Measurements from ENCODE around the gene RSPH6A.
A peak's percentile ranks its signal among the peaks of the same experiment; 100 is the strongest.

RSPH6A gene

GRCh38 chr19:45766869-45767346 lies 48.2 kb downstream of the RSPH6A start:
- Histone ChIP-seq H3K27me3 (ENCODE audit: insufficient read depth, low read length, poor library complexity) (no peaks in the 10 kb centered on the region), H2BK120ac (ENCODE audit: low read depth, low read length) (peak overlapping the region; percentile 1), H2BK5ac (ENCODE audit: low read length) (peak overlapping the region; percentile 5), H3K18ac (ENCODE audit: low read length) (peak overlapping the region; percentile 77), H3K27ac (ENCODE audit: low read depth, low read length) (peak overlapping the region; percentile 67), H2AK5ac (ENCODE audit: low read length) (no peak overlapping the region), H3K4me2 (ENCODE audit: low read length) (peak overlapping the region; percentile 96), H4K5ac (ENCODE audit: low read length) (no peak overlapping the region), H3K9ac (ENCODE audit: low read length) (peak overlapping the region; percentile 100), H3K36me3 (ENCODE audit: control insufficient read depth, insufficient read depth, low read length) (no peaks in the 10 kb centered on the region), H3K4me1 (ENCODE audit: control insufficient read depth, low read depth, low read length) (peaks cover 8% of the 10 kb centered on the region), H3K23ac (ENCODE audit: low read length) (no peak overlapping the region), H3K4me3 (ENCODE audit: low read length) (no peak overlapping the region), H3K79me2 (ENCODE audit: control insufficient read depth, insufficient read depth, low read length) (no peaks in the 10 kb centered on the region), H3K56ac (ENCODE audit: low read length) (peak overlapping the region; percentile 100), H4K8ac (ENCODE audit: low read depth, low read length) (no peak overlapping the region), H3K4ac (ENCODE audit: low read depth, low read length) (peak overlapping the region; percentile 58), H3K79me1 (ENCODE audit: low read length) (no peaks in the 10 kb centered on the region), H2BK15ac (replicated peaks; ENCODE audit: low read depth) (no peak overlapping the region)
- no peak for DNase-seq
- WGBS (ENCODE audit: extremely low coverage, insufficient coverage, low lambda C conversion rate) = no CpG with 5 or more reads among the region's 24 CpGs

DNA sequence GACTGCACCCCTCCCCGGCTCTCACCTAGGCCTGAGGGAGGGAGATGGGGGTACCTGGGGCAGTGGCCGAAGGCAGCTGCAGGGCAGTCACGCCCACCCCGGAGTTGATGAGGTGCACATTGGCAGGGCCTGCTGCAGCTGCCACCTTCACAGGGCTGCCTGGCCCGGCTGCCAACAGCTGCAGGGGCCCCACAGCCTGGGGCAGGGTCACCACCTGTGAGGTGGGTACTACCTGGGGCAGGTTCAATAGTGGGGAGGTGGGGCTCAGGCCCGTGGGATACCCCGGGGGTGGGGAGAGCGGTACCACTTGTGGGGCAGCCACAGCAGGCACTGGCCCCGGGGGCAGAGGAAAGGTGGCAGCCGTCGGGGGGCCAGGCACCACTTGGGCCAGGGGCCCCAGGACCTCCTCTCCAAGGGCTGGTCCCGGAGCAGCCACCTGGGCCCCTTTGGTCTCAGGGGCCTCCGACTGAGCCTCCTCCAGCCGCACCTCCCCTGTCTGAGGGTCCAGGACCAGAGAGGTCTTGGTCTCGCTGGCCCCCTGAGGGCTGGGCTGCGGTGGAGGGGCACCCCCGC lies 48.7 kb downstream of the RSPH6A start:
- Histone ChIP-seq H3K36me3 (ENCODE audit: control insufficient read depth, insufficient read depth, low read length) (no peaks in the 10 kb centered on the region), H3K18ac (ENCODE audit: low read length) (no peak overlapping the region), H3K4me2 (ENCODE audit: low read length) (no peak overlapping the region), H3K79me1 (ENCODE audit: low read length) (no peaks in the 10 kb centered on the region), H2BK5ac (ENCODE audit: low read length) (no peak overlapping the region), H3K4me3 (ENCODE audit: low read length) (no peak overlapping the region), H4K5ac (ENCODE audit: low read length) (no peak overlapping the region), H3K4ac (ENCODE audit: low read depth, low read length) (peak overlapping the region; percentile 58), H3K4me1 (ENCODE audit: control insufficient read depth, low read depth, low read length) (peaks cover 10% of the 10 kb centered on the region), H3K79me2 (ENCODE audit: control insufficient read depth, insufficient read depth, low read length) (no peaks in the 10 kb centered on the region), H2BK15ac (replicated peaks; ENCODE audit: low read depth) (no peak overlapping the region), H2BK120ac (ENCODE audit: low read depth, low read length) (peak overlapping the region; percentile 1), H3K9ac (ENCODE audit: low read length) (peak overlapping the region; percentile 100), H2AK5ac (ENCODE audit: low read length) (no peak overlapping the region), H3K27me3 (ENCODE audit: insufficient read depth, low read length, poor library complexity) (no peaks in the 10 kb centered on the region), H4K8ac (ENCODE audit: low read depth, low read length) (no peak overlapping the region), H3K56ac (ENCODE audit: low read length) (peak overlapping the region; percentile 100), H3K23ac (ENCODE audit: low read length) (no peak overlapping the region), H3K27ac (ENCODE audit: low read depth, low read length) (peak overlapping the region; percentile 67)
- no CpG with 5 or more reads among the region's 17 CpGs for WGBS (ENCODE audit: extremely low coverage, insufficient coverage, low lambda C conversion rate)
- DNase-seq = no peak

- no peak overlapping the region for H3K27ac ChIP-seq (ENCODE audit: low read depth, low read length)
Measured at GRCh38 chr19:45765702-45766295, 49.3 kb downstream of the RSPH6A start.

GRCh38 chr19:45764945-45765701 lies 50.0 kb downstream of the RSPH6A start:
- WGBS (ENCODE audit: extremely low coverage, insufficient coverage, low lambda C conversion rate) = no CpG with 5 or more reads among the region's 21 CpGs
- H3K79me1 ChIP-seq (ENCODE audit: low read length) = no peaks in the 10 kb centered on the region
- DNase-seq = peak; percentile 59
- H3K27ac ChIP-seq (ENCODE audit: low read depth, low read length) = no peak overlapping the region
- no peaks in the 10 kb centered on the region for H3K27me3 ChIP-seq (ENCODE audit: insufficient read depth, low read length, poor library complexity)
- no peak overlapping the region for H2BK120ac ChIP-seq (ENCODE audit: low read depth, low read length)
- H3K79me2 ChIP-seq (ENCODE audit: control insufficient read depth, insufficient read depth, low read length) = no peaks in the 10 kb centered on the region
- H2AK5ac ChIP-seq (ENCODE audit: low read length) = no peak overlapping the region
- H3K23ac ChIP-seq (ENCODE audit: low read length) = no peak overlapping the region
- peak overlapping the region; percentile 74 for H3K56ac ChIP-seq (ENCODE audit: low read length)
- H4K5ac ChIP-seq (ENCODE audit: low read length) = no peak overlapping the region
- peak overlapping the region; percentile 15 for H3K18ac ChIP-seq (ENCODE audit: low read length)
- H3K4me1 ChIP-seq (ENCODE audit: control insufficient read depth, low read depth, low read length) = peaks cover 10% of the 10 kb centered on the region
- H3K9ac ChIP-seq (ENCODE audit: low read length) = peak overlapping the region; percentile 11
- no peak overlapping the region for H3K4me2 ChIP-seq (ENCODE audit: low read length)
- no peak overlapping the region for H4K8ac ChIP-seq (ENCODE audit: low read depth, low read length)
- peak overlapping the region; percentile 4 for H3K4ac ChIP-seq (ENCODE audit: low read depth, low read length)
- H2BK5ac ChIP-seq (ENCODE audit: low read length) = no peak overlapping the region
- H3K36me3 ChIP-seq (ENCODE audit: control insufficient read depth, insufficient read depth, low read length) = no peaks in the 10 kb centered on the region
- no peak overlapping the region for H3K4me3 ChIP-seq (ENCODE audit: low read length)
- no peak overlapping the region for H2BK15ac ChIP-seq (replicated peaks; ENCODE audit: low read depth)

More at GRCh38 chr19:45765702-45766295, 49.3 kb downstream of the RSPH6A start:
- H2BK15ac ChIP-seq (replicated peaks; ENCODE audit: low read depth) = no peak overlapping the region
- no peak overlapping the region for H3K4me2 ChIP-seq (ENCODE audit: low read length)
- peaks cover 10% of the 10 kb centered on the region for H3K4me1 ChIP-seq (ENCODE audit: control insufficient read depth, low read depth, low read length)
- peak overlapping the region; percentile 74 for H3K56ac ChIP-seq (ENCODE audit: low read length)
- no peak overlapping the region for H3K18ac ChIP-seq (ENCODE audit: low read length)
- H3K9ac ChIP-seq (ENCODE audit: low read length) = peak overlapping the region; percentile 11
- no peak overlapping the region for H3K4me3 ChIP-seq (ENCODE audit: low read length)
- no peaks in the 10 kb centered on the region for H3K79me1 ChIP-seq (ENCODE audit: low read length)
- H3K4ac ChIP-seq (ENCODE audit: low read depth, low read length) = peak overlapping the region; percentile 4
- no peaks in the 10 kb centered on the region for H3K27me3 ChIP-seq (ENCODE audit: insufficient read depth, low read length, poor library complexity)
- DNase-seq = no peak
- no peak overlapping the region for H2BK120ac ChIP-seq (ENCODE audit: low read depth, low read length)
- no peak overlapping the region for H4K8ac ChIP-seq (ENCODE audit: low read depth, low read length)
- no peak overlapping the region for H3K23ac ChIP-seq (ENCODE audit: low read length)
- H4K5ac ChIP-seq (ENCODE audit: low read length) = no peak overlapping the region
- no peak overlapping the region for H2AK5ac ChIP-seq (ENCODE audit: low read length)
- no CpG with 5 or more reads among the region's 23 CpGs for WGBS (ENCODE audit: extremely low coverage, insufficient coverage, low lambda C conversion rate)
- no peaks in the 10 kb centered on the region for H3K36me3 ChIP-seq (ENCODE audit: control insufficient read depth, insufficient read depth, low read length)
- no peak overlapping the region for H2BK5ac ChIP-seq (ENCODE audit: low read length)
- H3K79me2 ChIP-seq (ENCODE audit: control insufficient read depth, insufficient read depth, low read length) = no peaks in the 10 kb centered on the region

GRCh38 chr19:45764475-45764874 lies 50.6 kb downstream of the RSPH6A start:
- H4K5ac ChIP-seq (ENCODE audit: low read length) = no peak overlapping the region
- H3K4ac ChIP-seq (ENCODE audit: low read depth, low read length) = peak overlapping the region; percentile 62
- H3K56ac ChIP-seq (ENCODE audit: low read length) = peak overlapping the region; percentile 28
- H3K36me3 ChIP-seq (ENCODE audit: control insufficient read depth, insufficient read depth, low read length) = no peaks in the 10 kb centered on the region
- H3K27ac ChIP-seq (ENCODE audit: low read depth, low read length) = no peak overlapping the region
- H4K8ac ChIP-seq (ENCODE audit: low read depth, low read length) = no peak overlapping the region
- no peak overlapping the region for H2BK120ac ChIP-seq (ENCODE audit: low read depth, low read length)
- H2BK5ac ChIP-seq (ENCODE audit: low read length) = no peak overlapping the region
- H2BK15ac ChIP-seq (replicated peaks; ENCODE audit: low read depth) = no peak overlapping the region
- no peak overlapping the region for H3K23ac ChIP-seq (ENCODE audit: low read length)
- H3K4me3 ChIP-seq (ENCODE audit: low read length) = no peak overlapping the region
- no peak overlapping the region for H3K4me2 ChIP-seq (ENCODE audit: low read length)
- H2AK5ac ChIP-seq (ENCODE audit: low read length) = no peak overlapping the region
- no CpG with 5 or more reads among the region's 6 CpGs for WGBS (ENCODE audit: extremely low coverage, insufficient coverage, low lambda C conversion rate)
- H3K79me2 ChIP-seq (ENCODE audit: control insufficient read depth, insufficient read depth, low read length) = no peaks in the 10 kb centered on the region
- H3K4me1 ChIP-seq (ENCODE audit: control insufficient read depth, low read depth, low read length) = peaks cover 10% of the 10 kb centered on the region
- DNase-seq = no peak
- no peak overlapping the region for H3K9ac ChIP-seq (ENCODE audit: low read length)
- no peaks in the 10 kb centered on the region for H3K27me3 ChIP-seq (ENCODE audit: insufficient read depth, low read length, poor library complexity)
- H3K79me1 ChIP-seq (ENCODE audit: low read length) = no peaks in the 10 kb centered on the region
- peak overlapping the region; percentile 15 for H3K18ac ChIP-seq (ENCODE audit: low read length)

All from mesendoderm (in vitro differentiated cells).